GM18951 (cell line): ENCODE measurements around the gene CYB561A3.

Experiments used
- POLR2A ChIP-seq: IDR thresholded peaks from 4 replicates; pipeline ENCODE4 v1.6.1; 2011; ENCODE audit warnings: mild to moderate bottlenecking; ENCODE audit not compliant: insufficient read length, insufficient read depth; ENCODE audit errors: extremely low read depth
- in situ Hi-C: fragments of 300-500 bp; cut with MboI; formaldehyde crosslinking; loops from one replicate; pipeline ENCODE4 v1.12.0; 2022; ENCODE audit warnings: low sequenced_read_pairs, mixed read lengths, inconsistent platforms; ENCODE audit not compliant: unreplicated experiment

The CYB561A3 gene

GRCh38 chr11:61359516-61359915 is 2.2 kb downstream of the CYB561A3 start:
- TF ChIP-seq POLR2A = no peak
- in situ Hi-C loops = no loop called here

GRCh38 chr11:61358566-61358965 is 3.1 kb downstream of the CYB561A3 start:
- in situ Hi-C loops = no loop called here

GRCh38 chr11:61357894-61358239 is 3.8 kb downstream of the CYB561A3 start:
- in situ Hi-C loops = no loop called here
- TF ChIP-seq POLR2A = no peak

More at GRCh38 chr11:61358566-61358965, 3.1 kb downstream of the CYB561A3 start:
- no peak for TF ChIP-seq POLR2A

GRCh38 chr11:61357233-61357893 is 4.3 kb downstream of the CYB561A3 start:
- in situ Hi-C loops = no loop called here
- no peak for TF ChIP-seq POLR2A

- TF ChIP-seq POLR2A = no peak
- in situ Hi-C loops = no loop called here
Measured at GRCh38 chr11:61356706-61357105, 5.0 kb downstream of the CYB561A3 start.

- no peak for TF ChIP-seq POLR2A
- in situ Hi-C loops = no loop called here
Measured at GRCh38 chr11:61354208-61354607, 7.5 kb downstream of the CYB561A3 start.

GRCh38 chr11:61353131-61354067 is 8.3 kb downstream of the CYB561A3 start:
- in situ Hi-C loops = no loop called here
- no peak for TF ChIP-seq POLR2A

GRCh38 chr11:61352038-61352437 is 9.6 kb downstream of the CYB561A3 start:
- in situ Hi-C loops = no loop called here
- no peak for TF ChIP-seq POLR2A

- in situ Hi-C loops = no loop called here
- TF ChIP-seq POLR2A = no peak
Measured at GRCh38 chr11:61350803-61351202, 10.9 kb downstream of the CYB561A3 start.

GRCh38 chr11:61350336-61350735 is 11.3 kb downstream of the CYB561A3 start:
- in situ Hi-C loops = no loop called here
- no peak for TF ChIP-seq POLR2A

GRCh38 chr11:61349916-61350315 is 11.8 kb downstream of the CYB561A3 start:
- in situ Hi-C loops = no loop called here
- no peak for TF ChIP-seq POLR2A

GRCh38 chr11:61349189-61349751 is 12.4 kb downstream of the CYB561A3 start:
- in situ Hi-C loops = no loop called here
- TF ChIP-seq POLR2A = no peak

GRCh38 chr11:61347916-61348461 is 13.7 kb downstream of the CYB561A3 start:
- in situ Hi-C loops = no loop called here
- TF ChIP-seq POLR2A = no peak

- no peak for TF ChIP-seq POLR2A
- in situ Hi-C loops = no loop called here
Measured at GRCh38 chr11:61345954-61346843, 15.5 kb downstream of the CYB561A3 start.
